ENCODE results near the gene ZSCAN5B.
A peak's percentile ranks its signal among the peaks of the same experiment; 100 is the strongest.

Gene ZSCAN5B

DNA sequence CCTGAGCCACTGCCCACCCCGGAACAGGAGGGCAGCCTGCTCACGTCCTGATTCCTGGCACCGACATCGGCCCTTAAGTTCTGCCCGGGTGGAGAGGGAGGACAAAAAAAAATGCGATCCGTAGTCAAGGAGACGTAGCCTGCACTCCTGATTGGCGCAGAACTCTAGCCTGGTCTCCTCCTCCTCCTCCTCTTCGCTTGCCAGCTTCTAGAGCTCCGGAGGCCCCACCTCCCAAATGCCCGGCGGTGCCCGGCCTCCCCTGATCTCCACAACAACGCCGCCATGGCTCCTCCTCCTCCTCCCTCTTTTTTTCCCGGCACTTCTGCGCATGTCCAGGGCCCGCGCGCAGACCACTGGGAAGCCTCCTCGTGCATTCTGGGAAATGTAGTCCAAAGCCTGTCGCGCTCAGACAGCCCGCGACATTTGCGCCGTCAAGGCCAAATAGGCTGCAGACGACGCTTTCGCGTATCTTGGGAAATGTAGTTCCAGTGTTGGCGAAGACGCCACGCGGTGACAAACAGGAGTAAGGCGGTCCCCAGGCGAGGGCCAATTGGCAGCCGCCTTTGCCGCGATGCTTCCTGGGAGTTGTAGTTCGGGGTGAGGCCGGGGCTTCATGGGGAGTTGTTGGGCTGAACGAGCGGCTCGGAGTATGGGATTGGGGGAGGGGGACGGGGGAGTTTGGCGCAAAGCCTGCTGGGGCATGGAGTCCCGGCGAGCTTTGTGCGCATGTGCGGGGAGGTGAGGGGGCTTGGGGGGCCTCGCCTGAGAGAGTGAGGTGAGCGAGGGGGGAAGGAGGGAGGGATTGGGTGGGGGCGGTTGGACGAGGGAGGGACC, 56.8 kb downstream of the ZSCAN5B start, which contains the start of gene ZNF444:
Gene ZNF444 (plus strand): TSS at position 705 of the 834 bp plus-strand sequence. CDS start 5,625 bp downstream, outside the sequence.
- H3K27me3 ChIP-seq (ENCODE audit: low read length): no peaks in the 10 kb centered on the region
- peak within 1 kb of the TSS; percentile 79 for H3K4me2 ChIP-seq (ENCODE audit: low read depth, low read length, poor library complexity, severe bottlenecking)
- no peaks in the 10 kb centered on the region for H3K36me3 ChIP-seq (ENCODE audit: low read length)
- no peaks in the 10 kb centered on the region for H3K9me2 ChIP-seq (replicated peaks; ENCODE audit: insufficient read depth, low read length)
- peaks cover 34% of the 10 kb centered on the region for H3K79me2 ChIP-seq (ENCODE audit: insufficient read depth, low read length)
- TF ChIP-seq EZH2phosphoT487 (conservative IDR thresholded peaks at IDR 0.05; ENCODE audit: low read length): no peak
- TF ChIP-seq, protein P1, sequence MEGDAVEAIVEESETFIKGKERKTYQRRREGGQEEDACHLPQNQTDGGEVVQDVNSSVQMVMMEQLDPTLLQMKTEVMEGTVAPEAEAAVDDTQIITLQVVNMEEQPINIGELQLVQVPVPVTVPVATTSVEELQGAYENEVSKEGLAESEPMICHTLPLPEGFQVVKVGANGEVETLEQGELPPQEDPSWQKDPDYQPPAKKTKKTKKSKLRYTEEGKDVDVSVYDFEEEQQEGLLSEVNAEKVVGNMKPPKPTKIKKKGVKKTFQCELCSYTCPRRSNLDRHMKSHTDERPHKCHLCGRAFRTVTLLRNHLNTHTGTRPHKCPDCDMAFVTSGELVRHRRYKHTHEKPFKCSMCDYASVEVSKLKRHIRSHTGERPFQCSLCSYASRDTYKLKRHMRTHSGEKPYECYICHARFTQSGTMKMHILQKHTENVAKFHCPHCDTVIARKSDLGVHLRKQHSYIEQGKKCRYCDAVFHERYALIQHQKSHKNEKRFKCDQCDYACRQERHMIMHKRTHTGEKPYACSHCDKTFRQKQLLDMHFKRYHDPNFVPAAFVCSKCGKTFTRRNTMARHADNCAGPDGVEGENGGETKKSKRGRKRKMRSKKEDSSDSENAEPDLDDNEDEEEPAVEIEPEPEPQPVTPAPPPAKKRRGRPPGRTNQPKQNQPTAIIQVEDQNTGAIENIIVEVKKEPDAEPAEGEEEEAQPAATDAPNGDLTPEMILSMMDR (IDR thresholded peaks at IDR 0.05; ENCODE audit: insufficient read depth, low read length, poor library complexity, severe bottlenecking): no peak
- no peaks in the 10 kb centered on the region for H4K20me1 ChIP-seq (ENCODE audit: low read depth, low read length)
- no peaks in the 10 kb centered on the region for H3F3A ChIP-seq (ENCODE audit: insufficient read depth)
- peak within 1 kb of the TSS; percentile 83 for H3K4me3 ChIP-seq (ENCODE audit: insufficient read depth, low read length, poor library complexity, severe bottlenecking)
- peak within 1 kb of the TSS; percentile 94 for H2AFZ ChIP-seq (ENCODE audit: low read depth, low read length, severe bottlenecking)
- no peaks in the 10 kb centered on the region for H3K9me3 ChIP-seq (ENCODE audit: insufficient read depth, low read length)
- peak within 1 kb of the TSS; percentile 74 for H3K9ac ChIP-seq (ENCODE audit: low read length)
- H3K27ac ChIP-seq (ENCODE audit: low read depth, low read length): peak within 1 kb of the TSS; percentile 37

DNA sequence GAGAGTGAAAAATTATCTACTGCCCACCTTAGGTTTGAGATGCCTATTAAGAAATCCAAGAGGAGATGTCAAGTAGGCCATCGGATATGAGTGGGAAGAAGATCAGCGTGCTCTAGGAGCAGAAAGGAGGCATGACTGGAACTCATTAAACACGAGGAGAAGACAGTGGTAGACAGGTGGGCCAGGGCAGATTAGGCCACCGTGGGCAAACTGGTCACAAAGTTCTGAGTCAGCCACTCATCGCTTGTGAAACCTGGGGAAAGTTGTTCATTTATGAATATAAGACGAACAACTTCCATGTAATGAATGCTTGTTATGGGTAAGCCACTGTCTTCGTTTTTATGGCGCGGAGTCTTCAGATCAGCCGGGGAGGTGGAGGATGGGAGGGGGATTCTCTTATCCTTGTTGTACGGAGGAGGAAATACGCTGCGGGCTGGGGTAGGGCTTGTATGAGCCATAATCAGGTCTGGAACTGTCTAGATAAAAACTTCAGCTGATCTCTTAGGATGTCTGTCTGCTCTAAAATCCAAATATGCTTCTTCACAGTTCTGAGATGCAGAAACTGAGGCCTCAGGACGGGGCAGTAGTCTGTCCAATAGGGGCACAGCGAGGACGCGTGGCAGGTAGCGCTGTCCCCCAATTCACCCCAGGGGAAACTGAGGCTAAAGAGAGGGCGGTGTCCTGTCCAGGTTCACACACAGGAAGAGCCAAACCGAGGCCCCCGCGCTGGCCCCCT, 57.6 kb downstream of the ZSCAN5B start:
- H3K9ac ChIP-seq (ENCODE audit: low read length): peak overlapping the region; percentile 74
- H3K36me3 ChIP-seq (ENCODE audit: low read length): no peaks in the 10 kb centered on the region
- H3K9me2 ChIP-seq (replicated peaks; ENCODE audit: insufficient read depth, low read length): no peaks in the 10 kb centered on the region
- H3K27me3 ChIP-seq (ENCODE audit: low read length): no peaks in the 10 kb centered on the region
- TF ChIP-seq EZH2phosphoT487 (conservative IDR thresholded peaks at IDR 0.05; ENCODE audit: low read length): no peak
- TF ChIP-seq, protein P1 (IDR thresholded peaks at IDR 0.05; ENCODE audit: insufficient read depth, low read length, poor library complexity, severe bottlenecking): no peak
- H3K4me3 ChIP-seq (ENCODE audit: insufficient read depth, low read length, poor library complexity, severe bottlenecking): peak overlapping the region; percentile 83
- H3K79me2 ChIP-seq (ENCODE audit: insufficient read depth, low read length): peaks cover 33% of the 10 kb centered on the region
- H3K27ac ChIP-seq (ENCODE audit: low read depth, low read length): peak overlapping the region; percentile 37; the same call in 1 of the 2 replicates
- peak overlapping the region; percentile 94 for H2AFZ ChIP-seq (ENCODE audit: low read depth, low read length, severe bottlenecking)
- no peaks in the 10 kb centered on the region for H3K9me3 ChIP-seq (ENCODE audit: insufficient read depth, low read length)
- peak overlapping the region; percentile 79 for H3K4me2 ChIP-seq (ENCODE audit: low read depth, low read length, poor library complexity, severe bottlenecking)
- no peaks in the 10 kb centered on the region for H4K20me1 ChIP-seq (ENCODE audit: low read depth, low read length)
- no peaks in the 10 kb centered on the region for H3F3A ChIP-seq (ENCODE audit: insufficient read depth)

All from SU-DHL-6 (cell line).